Memory B cell (primary cell): ENCODE measurements around the gene NCBP2L.

Experiments
- ATAC-seq: fragments of 150-1000 bp; cut with Tn5 transposase; 2 replicates; pipeline ENCODE4 v1.10.0; 2021; ENCODE audit warnings: low read depth, mild to moderate bottlenecking, moderate library complexity
- DNase-seq, 2 donors: peaks; one replicate each; pipeline ENCODE4 v3.0.0; 2022; ENCODE audit warnings: low spot score in 2 of 2
- H3K27ac Mint-ChIP-seq: one replicate; pipeline ENCODE4 v1.8.0; 2022; ENCODE audit warnings: mild to moderate bottlenecking, moderate library complexity, mixed read lengths
- H3K27me3 Mint-ChIP-seq: one replicate; pipeline ENCODE4 v1.8.0; 2022; ENCODE audit warnings: mixed read lengths
- H3K36me3 Mint-ChIP-seq: one replicate; pipeline ENCODE4 v1.8.0; 2022; ENCODE audit warnings: mild to moderate bottlenecking, mixed read lengths
- H3K4me1 Mint-ChIP-seq: one replicate; pipeline ENCODE4 v1.8.0; 2022; ENCODE audit warnings: mixed read lengths
- H3K4me3 Mint-ChIP-seq: one replicate; pipeline ENCODE4 v1.8.0; 2022; ENCODE audit warnings: mild to moderate bottlenecking, moderate library complexity, mixed read lengths
- H3K9me3 Mint-ChIP-seq: one replicate; pipeline ENCODE4 v1.8.0; 2022; ENCODE audit warnings: mixed read lengths

NCBP2L gene

GRCh38 chrX:107836958-107837357 is 59.4 kb downstream of the NCBP2L start:
- Mint-ChIP-seq H3K27me3 (no peaks in the 10 kb centered on the region), H3K27ac (no peak overlapping the region), H3K4me1 (peaks cover 3% of the 10 kb centered on the region), H3K4me3 (no peak overlapping the region), H3K36me3 (peaks cover 6% of the 10 kb centered on the region), H3K9me3 (no peaks in the 10 kb centered on the region)
- no peak for ATAC-seq
- no peak for DNase-seq

DNA sequence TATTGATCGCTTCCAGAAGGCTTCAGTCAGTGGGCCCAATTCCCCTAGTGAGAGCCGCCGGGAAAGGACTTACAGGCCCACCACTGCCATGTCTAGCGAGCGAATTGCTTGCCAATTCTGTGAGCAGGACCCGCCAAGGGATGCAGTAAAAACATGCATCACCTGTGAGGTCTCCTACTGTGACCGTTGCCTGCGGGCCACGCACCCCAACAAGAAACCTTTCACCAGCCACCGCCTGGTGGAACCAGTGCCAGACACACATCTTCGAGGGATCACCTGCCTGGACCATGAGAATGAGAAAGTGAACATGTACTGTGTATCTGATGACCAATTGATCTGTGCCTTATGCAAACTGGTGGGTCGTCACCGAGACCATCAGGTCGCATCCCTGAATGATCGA is 63.4 kb downstream of the NCBP2L start:
- ATAC-seq: no peak
- H3K27me3 Mint-ChIP-seq: no peaks in the 10 kb centered on the region
- no peak overlapping the region for H3K27ac Mint-ChIP-seq
- no peaks in the 10 kb centered on the region for H3K9me3 Mint-ChIP-seq
- peaks cover 3% of the 10 kb centered on the region for H3K4me1 Mint-ChIP-seq
- DNase-seq: no peak
- no peak overlapping the region for H3K4me3 Mint-ChIP-seq
- peaks cover 4% of the 10 kb centered on the region for H3K36me3 Mint-ChIP-seq

GRCh38 chrX:107842715-107843400 is 65.3 kb downstream of the NCBP2L start:
- Mint-ChIP-seq H3K4me1 (no peaks in the 10 kb centered on the region), H3K4me3 (no peak overlapping the region), H3K9me3 (no peaks in the 10 kb centered on the region), H3K27ac (no peak overlapping the region), H3K27me3 (no peaks in the 10 kb centered on the region), H3K36me3 (peaks cover 4% of the 10 kb centered on the region)
- DNase-seq (no peak), ATAC-seq (no peak)
